ENCODE data around the gene FAM181A.

The FAM181A gene

GRCh38 chr14:93905623-93906022 lies 21.5 kb upstream of the FAM181A start:
- no peak for DNase-seq

GRCh38 chr14:93906341-93907329 lies 20.5 kb upstream of the FAM181A start:
- DNase-seq, result peak; percentile 60

GRCh38 chr14:93909429-93910128 lies 17.6 kb upstream of the FAM181A start:
- DNase-seq, result no peak

- no peak for DNase-seq
Observed at GRCh38 chr14:93911975-93912615, 15.0 kb upstream of the FAM181A start.

GRCh38 chr14:93912782-93913181 lies 14.4 kb upstream of the FAM181A start:
- DNase-seq, result no peak

- DNase-seq, result no peak
Observed at GRCh38 chr14:93914278-93914677, 12.9 kb upstream of the FAM181A start.

GRCh38 chr14:93915070-93915705 lies 12.0 kb upstream of the FAM181A start:
- no peak for DNase-seq

GRCh38 chr14:93915800-93916199 lies 11.3 kb upstream of the FAM181A start:
- no peak for DNase-seq

GRCh38 chr14:93916498-93916897 lies 10.6 kb upstream of the FAM181A start:
- no peak for DNase-seq

GRCh38 chr14:93917141-93917540 lies 10.0 kb upstream of the FAM181A start:
- no peak for DNase-seq

GRCh38 chr14:93921001-93921806 lies 5.9 kb upstream of the FAM181A start:
- no peak for DNase-seq

GRCh38 chr14:93923626-93924025 lies 3.5 kb upstream of the FAM181A start:
- DNase-seq, result no peak

GRCh38 chr14:93924592-93925355 lies 2.4 kb upstream of the FAM181A start:
- DNase-seq, result no peak

- no peak for DNase-seq
Observed at GRCh38 chr14:93925374-93925895, 1.7 kb upstream of the FAM181A start.

- no peak for DNase-seq
Observed at GRCh38 chr14:93926245-93926872, 785 bp upstream of the FAM181A start.

GRCh38 chr14:93927800-93928145 lies 629 bp downstream of the FAM181A start:
- no peak for DNase-seq

GRCh38 chr14:93928184-93929047 lies 1.3 kb downstream of the FAM181A start:
- no peak for DNase-seq

GRCh38 chr14:93929048-93929535 lies 1.9 kb downstream of the FAM181A start:
- no peak for DNase-seq

- no peak for DNase-seq
Observed at GRCh38 chr14:93929657-93930056, 2.5 kb downstream of the FAM181A start.

All from NCI-H1105 treated with DMSO at 0.1 percent for 48 hours (cell line).